ENCODE measurements around the gene TMEM161A. TPM values are rescaled to one million over a fixed set of nuclear protein-coding genes. Genes with fewer than 3 reads are reported as not detected.

The TMEM161A gene
- total and polyA plus RNA-seq, 9 of the 15 experiments (the other 6 are each of a cell fraction or from before 2014, with no cell fraction given): 0.63 to 92.3 (median 38.9) TPM

DNA sequence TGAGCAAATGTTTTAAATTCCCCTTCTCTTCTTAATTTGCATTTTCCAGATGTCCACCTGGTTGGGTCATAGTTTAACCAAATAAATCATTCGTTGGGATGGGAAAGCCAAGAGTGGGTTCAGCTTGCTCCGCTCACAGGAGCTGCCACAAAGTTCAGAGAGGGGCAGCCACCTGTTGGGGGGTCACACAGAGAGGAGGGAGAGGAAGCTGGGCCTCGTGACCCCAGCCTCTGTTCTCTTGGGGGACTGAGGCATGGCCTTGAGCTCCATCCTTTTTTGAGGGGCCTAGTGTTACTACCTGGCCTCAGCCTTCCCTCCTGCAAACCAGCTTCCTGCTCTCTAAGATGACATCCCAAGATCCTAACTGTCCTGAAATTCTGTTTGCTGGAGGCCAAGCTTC lies 29.3 kb upstream of the TMEM161A start:
- WGBS (ENCODE audit: insufficient coverage, low coverage, missing lambda C conversion rate): 57% methylated on average over 3 of the region's 3 CpGs
- Histone ChIP-seq H3K79me2 (ENCODE audit: control insufficient read depth, insufficient read depth, low read length) (no peaks in the 10 kb centered on the region), H3K27ac (ENCODE audit: extremely low read depth, low read depth, low read length) (no peak overlapping the region), H3K27me3 (ENCODE audit: control insufficient read depth in 2 of 2, insufficient read depth in 2 of 2, low read length in 2 of 2) (no peaks in the 10 kb centered on the region), H3K9ac (ENCODE audit: insufficient read depth in 1 of 2, low read depth in 2 of 2, low read length in 2 of 2) (no peak overlapping the region), H3K9me1 (ENCODE audit: control insufficient read depth, insufficient read depth, low read length) (no peaks in the 10 kb centered on the region), H4K20me1 (replicated peaks; ENCODE audit: control insufficient read depth, insufficient read depth, low read length) (peaks cover 8% of the 10 kb centered on the region), H3K9me3 (replicated peaks; ENCODE audit: control insufficient read depth, insufficient read depth, low read depth, low read length) (no peaks in the 10 kb centered on the region), H3K36me3 (ENCODE audit: control insufficient read depth, insufficient read depth, low read length) (no peaks in the 10 kb centered on the region), H2AFZ (ENCODE audit: low read depth, low read length) (no peak overlapping the region), H3K4me3 (no peak overlapping the region), H3K4me2 (ENCODE audit: insufficient read depth, low read length) (no peak overlapping the region), H3K4me1 (replicated peaks in 1 of 2; ENCODE audit: control insufficient read depth in 2 of 2, insufficient read depth in 2 of 2, low read length in 2 of 2) (peaks cover 22 to 27% of the 10 kb centered on the region in 2 experiments; a peak in 4 of 5 replicates)
- CTCF ChIA-PET (ENCODE audit: low intra/inter-chr PET ratio): no interaction called here
- FAIRE-seq: no peak
- intact Hi-C loops (cut with micrococcal nuclease) (no loop called here), in situ Hi-C loops (cut with MboI) (no loop called here)
- BruUV-seq (replicated peaks): no TSS peak
- no peak for ATAC-seq
- POLR2A ChIA-PET: interaction anchor here (1.0 to 1.4 kb wide), 2 partner anchors 9 to 22 kb away, joined by 3 read pairs; no protein-coding TSS in a partner anchor
- TF ChIP-seq BMI1 (IDR thresholded peaks at IDR 0.05; ENCODE audit: low read length): no peak
- no peak for TF ChIP-seq ZNF384 (IDR thresholded peaks at IDR 0.05; ENCODE audit: low read depth, low read length)
- TF ChIP-seq, protein P1, sequence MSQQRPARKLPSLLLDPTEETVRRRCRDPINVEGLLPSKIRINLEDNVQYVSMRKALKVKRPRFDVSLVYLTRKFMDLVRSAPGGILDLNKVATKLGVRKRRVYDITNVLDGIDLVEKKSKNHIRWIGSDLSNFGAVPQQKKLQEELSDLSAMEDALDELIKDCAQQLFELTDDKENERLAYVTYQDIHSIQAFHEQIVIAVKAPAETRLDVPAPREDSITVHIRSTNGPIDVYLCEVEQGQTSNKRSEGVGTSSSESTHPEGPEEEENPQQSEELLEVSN (IDR thresholded peaks at IDR 0.05; ENCODE audit: borderline replicate concordance in 1 of 2, extremely low read depth in 1 of 2, insufficient read depth in 1 of 2, insufficient read length in 1 of 2, low read depth in 1 of 2, low read length in 1 of 2, poor library complexity in 1 of 2, severe bottlenecking in 1 of 2): no peak
- no peak for TF ChIP-seq ZNF699 (CRISPR knock-in tag; IDR thresholded peaks at IDR 0.05; ENCODE audit: insufficient replicate concordance)
- TF ChIP-seq MCM3 (IDR thresholded peaks at IDR 0.05): no peak
- no peak for TF ChIP-seq PHF8 (IDR thresholded peaks at IDR 0.05; ENCODE audit: borderline replicate concordance, low read length)
- no peak for TF ChIP-seq FOXM1 (IDR thresholded peaks at IDR 0.05; ENCODE audit: low read depth)
- no peak for TF ChIP-seq FOXM1 (CRISPR knock-in tag; IDR thresholded peaks at IDR 0.05; ENCODE audit: low read depth)
- DNase-seq (ENCODE audit: extremely low read depth in 1 of 4, low spot score in 3 of 4): no peak
